B cell (primary cell): ENCODE data around the gene ZBTB37. TPM values are rescaled to one million over a fixed set of nuclear protein-coding genes. Genes with fewer than 3 reads are reported as not detected.

ENCODE experiments used
- ATAC-seq: fragments of 200-7000 bp; cut with Tn5 transposase; one replicate; pipeline ENCODE4 v1.10.0; 2021; ENCODE audit warnings: low read depth, mild to moderate bottlenecking, moderate number of reproducible peaks, moderate library complexity
- CTCF ChIA-PET: fragments of 350-600 bp; sonication (Branson Sonifier 250); formaldehyde crosslinking; loops from one replicate; lab custom pipeline; 2021; ENCODE audit warnings: antibody characterized with exemption, inconsistent platforms; lab: Charles Lee
- POLR2A ChIA-PET: fragments of 350-600 bp; sonication (Branson Sonifier 250); formaldehyde crosslinking; loops from one replicate; lab custom pipeline; 2021; ENCODE audit warnings: antibody characterized with exemption; lab: Charles Lee
- DNase-seq: peaks from one replicate; pipeline ENCODE4 v3.0.0; 2013
- H2AFZ ChIP-seq: 2 replicates; pipeline ENCODE4 v1.6.1; 2012; ENCODE audit warnings: mild to moderate bottlenecking, low read depth, low read length; ENCODE audit not compliant: insufficient read depth, poor library complexity, severe bottlenecking
- H3K27ac ChIP-seq, 2 donors: 1 replicate in 1 of 2; 2 replicates in 1 of 2; pipeline ENCODE4 v1.5.1; 2012 to 2013; ENCODE audit warnings: low read length in 2 of 2, mild to moderate bottlenecking in 2 of 2, moderate library complexity in 1 of 2
- H3K27me3 ChIP-seq, 4 experiments: fragments of 200-600 bp in 1 of 4; sonication (generic) in 1 of 4; replicated peaks in 1 of 4; 1 replicate in 2 of 4; 2 replicates in 2 of 4; pipeline versions ENCODE4 v1.6.1 to v1.7.0; 2013 to 2016; ENCODE audit warnings: low read length in 3 of 4, mild to moderate bottlenecking in 2 of 4, mixed read lengths in 1 of 4, moderate library complexity in 1 of 4; ENCODE audit not compliant: insufficient read depth in 4 of 4, control insufficient read depth in 3 of 4; ENCODE audit errors: control extremely low read depth in 1 of 4
- H3K36me3 ChIP-seq, 2 experiments: replicated peaks in 1 of 2; 1 replicate in 1 of 2; 2 replicates in 1 of 2; pipeline versions ENCODE4 v1.6.1 to v1.7.1; 2013; ENCODE audit warnings: low read length in 1 of 2; ENCODE audit not compliant: insufficient read depth in 2 of 2, control insufficient read depth in 1 of 2; ENCODE audit errors: control extremely low read depth in 1 of 2, extremely low read depth in 1 of 2
- H3K4me1 ChIP-seq, 2 donors: fragments of 200-600 bp in 1 of 2; sonication (generic) in 1 of 2; 1 replicate in 1 of 2; 2 replicates in 1 of 2; pipeline versions ENCODE4 v1.5.1 to v1.6.1; 2013 to 2017; ENCODE audit warnings: low read length in 2 of 2; ENCODE audit not compliant: control insufficient read depth in 2 of 2, insufficient read depth in 2 of 2
- H3K4me2 ChIP-seq: replicated peaks from 2 replicates; pipeline ENCODE3; 2012; ENCODE audit warnings: mild to moderate bottlenecking, low read depth, low read length; ENCODE audit not compliant: poor library complexity, severe bottlenecking
- H3K4me3 ChIP-seq, 5 experiments: fragments of 200-600 bp in 1 of 5; sonication (generic) in 1 of 5; 1 replicate in 3 of 5; 2 replicates in 2 of 5; pipeline versions ENCODE4 v1.5.1 to v1.7.0; 2011 to 2016; ENCODE audit warnings: low read length in 4 of 5, mild to moderate bottlenecking in 4 of 5, low read depth in 2 of 5, control low read depth in 1 of 5, moderate library complexity in 1 of 5; ENCODE audit not compliant: insufficient read depth in 1 of 5; ENCODE audit errors: control extremely low read depth in 1 of 5, extremely low read depth in 1 of 5
- H3K79me2 ChIP-seq: fragments of 200-600 bp; sonication (generic); one replicate; pipeline ENCODE4 v1.6.0; 2016; ENCODE audit warnings: low read length; ENCODE audit not compliant: control insufficient read depth, insufficient read depth
- H3K9ac ChIP-seq: fragments of 200-600 bp; sonication (generic); 2 replicates; pipeline ENCODE4 v1.6.1; 2017; ENCODE audit warnings: mild to moderate bottlenecking, low read length, moderate library complexity
- H3K9me3 ChIP-seq, 3 donors: one replicate each; pipeline versions ENCODE4 v1.6.1 to v1.7.1; 2013; ENCODE audit warnings: low read length in 2 of 3; ENCODE audit not compliant: control insufficient read depth in 2 of 3, insufficient read depth in 1 of 3; ENCODE audit errors: control extremely low read depth in 1 of 3
- H4K20me1 ChIP-seq: 2 replicates; pipeline ENCODE4 v1.6.0; 2012; ENCODE audit warnings: mild to moderate bottlenecking, low read length; ENCODE audit not compliant: insufficient read depth, control insufficient read depth, poor library complexity, severe bottlenecking
- H3K27ac Mint-ChIP-seq: one replicate; pipeline ENCODE4 v1.8.0; 2021; ENCODE audit warnings: mixed read lengths
- H3K27me3 Mint-ChIP-seq: one replicate; pipeline ENCODE4 v1.8.0; 2021; ENCODE audit warnings: mixed read lengths
- H3K4me1 Mint-ChIP-seq: one replicate; pipeline ENCODE4 v1.8.0; 2021; ENCODE audit warnings: mixed read lengths
- H3K4me3 Mint-ChIP-seq: one replicate; pipeline ENCODE4 v1.8.0; 2021; ENCODE audit warnings: mixed read lengths
- H3K9me3 Mint-ChIP-seq: one replicate; pipeline ENCODE4 v1.8.0; 2022; ENCODE audit warnings: mixed read lengths; ENCODE audit not compliant: insufficient read depth
- EZH2 ChIP-seq: IDR thresholded peaks from 2 replicates; pipeline ENCODE4 v1.6.1; 2012; ENCODE audit warnings: borderline replicate concordance, low read depth, mild to moderate bottlenecking, moderate library complexity, low read length; ENCODE audit not compliant: insufficient read depth, poor library complexity, severe bottlenecking
- WGBS: methylation state at CpG from one replicate; pipeline ENCODE4 v1.1.5; 2013; ENCODE audit warnings: missing lambda C conversion rate; ENCODE audit not compliant: insufficient coverage; 5-methylcytosine and 5-hydroxymethylcytosine counted together
- intact Hi-C: fragments of 100-400 bp; cut with micrococcal nuclease; formaldehyde crosslinking; loops from one replicate; pipeline ENCODE4 v1.10.0; 2022
- polyA plus RNA-seq: library from polyadenylated mRNA; depleted of rRNA; stranded (reverse); fragments of >200 nt; gene quantifications from 2 replicates; pipeline ENCODE4 v1.2.3, GENCODE V29; 2012
- total RNA-seq, 2 donors: library from RNA; stranded (reverse); fragments of 120-200 nt in 1 of 2; gene quantifications; 1 replicate in 1 of 2; 2 replicates in 1 of 2; pipeline versions ENCODE4 v1.2.3 to v1.2.4, GENCODE V29; 2013 to 2022
- TF ChIP-seq, protein P1 (sequence below): fragments of 200-600 bp; IDR thresholded peaks from one replicate; pipeline ENCODE4 v1.8.0; 2022; ENCODE audit warnings: antibody characterized with exemption, mild to moderate bottlenecking

ZBTB37 gene
- total and polyA plus RNA-seq, 2 donors (not counting 1 experiment from before 2014, with no cell fraction given) = 4.9 to 37.1 TPM

DNA sequence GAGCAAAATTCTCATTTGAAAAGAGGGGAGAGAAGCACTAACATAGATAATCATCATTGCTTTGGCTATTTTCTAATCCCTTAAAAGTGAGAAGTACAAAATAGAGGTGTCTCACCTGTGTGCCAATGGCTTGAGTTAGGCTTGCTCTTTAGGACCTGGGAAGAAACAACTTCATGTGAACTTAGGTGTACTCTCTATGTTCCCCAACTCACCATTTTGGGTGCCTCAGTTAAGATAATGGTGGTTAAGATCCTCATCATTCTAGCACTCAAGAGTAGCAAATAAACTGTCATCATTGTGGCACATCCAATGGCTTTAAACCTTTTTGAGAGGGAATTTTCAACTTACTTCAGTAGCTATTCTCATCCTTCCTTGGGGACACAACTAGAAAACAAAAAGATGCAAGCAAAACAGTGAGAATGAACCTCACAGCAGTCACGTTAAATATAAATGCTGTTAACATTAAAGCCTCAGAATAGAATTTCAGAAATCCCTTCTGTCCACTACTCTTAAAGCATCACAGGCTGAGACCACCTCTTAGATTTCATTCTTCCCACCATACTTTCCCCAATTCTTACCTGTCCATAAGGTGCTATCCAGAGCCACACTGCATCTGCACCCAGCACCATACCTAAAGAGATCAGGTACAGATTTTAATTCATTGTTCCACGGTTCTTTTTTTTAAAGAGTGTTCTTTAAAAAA, 1.6 kb upstream of the ZBTB37 start:
- POLR2A ChIA-PET = no interaction called here
- ATAC-seq = no peak
- WGBS = no CpG with 5 or more reads among the region's 2 CpGs

More for the DNA sequence above, 1.6 kb upstream of the ZBTB37 start:
- Histone ChIP-seq H3K36me3 (peaks cover 5 to 61% of the 10 kb centered on the region in 2 experiments), H3K9me3 (no peaks in the 10 kb centered on the region), H3K4me1 (peaks cover 42 to 50% of the 10 kb centered on the region in 2 donors), H3K27me3 (no peaks in the 10 kb centered on the region), H4K20me1 (no peaks in the 10 kb centered on the region), H3K9ac (peak overlapping the region; percentile 81), H3K4me3 (peak overlapping the region; percentile 70 to 98 (median 89)), H3K79me2 (peaks cover 19% of the 10 kb centered on the region), H3K4me2 (peak overlapping the region; percentile 90), H2AFZ (no peak overlapping the region), H3K27ac (peak overlapping the region; percentile 90 to 93)
- Mint-ChIP-seq H3K4me1 (peaks cover 69% of the 10 kb centered on the region), H3K27me3 (no peaks in the 10 kb centered on the region), H3K9me3 (no peaks in the 10 kb centered on the region), H3K4me3 (peak overlapping the region; percentile 94), H3K27ac (peak overlapping the region; percentile 98)
- TF ChIP-seq, protein P1, sequence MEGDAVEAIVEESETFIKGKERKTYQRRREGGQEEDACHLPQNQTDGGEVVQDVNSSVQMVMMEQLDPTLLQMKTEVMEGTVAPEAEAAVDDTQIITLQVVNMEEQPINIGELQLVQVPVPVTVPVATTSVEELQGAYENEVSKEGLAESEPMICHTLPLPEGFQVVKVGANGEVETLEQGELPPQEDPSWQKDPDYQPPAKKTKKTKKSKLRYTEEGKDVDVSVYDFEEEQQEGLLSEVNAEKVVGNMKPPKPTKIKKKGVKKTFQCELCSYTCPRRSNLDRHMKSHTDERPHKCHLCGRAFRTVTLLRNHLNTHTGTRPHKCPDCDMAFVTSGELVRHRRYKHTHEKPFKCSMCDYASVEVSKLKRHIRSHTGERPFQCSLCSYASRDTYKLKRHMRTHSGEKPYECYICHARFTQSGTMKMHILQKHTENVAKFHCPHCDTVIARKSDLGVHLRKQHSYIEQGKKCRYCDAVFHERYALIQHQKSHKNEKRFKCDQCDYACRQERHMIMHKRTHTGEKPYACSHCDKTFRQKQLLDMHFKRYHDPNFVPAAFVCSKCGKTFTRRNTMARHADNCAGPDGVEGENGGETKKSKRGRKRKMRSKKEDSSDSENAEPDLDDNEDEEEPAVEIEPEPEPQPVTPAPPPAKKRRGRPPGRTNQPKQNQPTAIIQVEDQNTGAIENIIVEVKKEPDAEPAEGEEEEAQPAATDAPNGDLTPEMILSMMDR = no peak
- no peak for TF ChIP-seq EZH2
- DNase-seq = peak; percentile 25
- intact Hi-C loops = loop anchor here (5.0 kb wide), 1 partner anchor 351 kb away; no protein-coding TSS in a partner anchor
- CTCF ChIA-PET = interaction anchor here (0.6 to 1.5 kb wide), 2 partner anchors 9 to 351 kb away, joined by 4 to 7 read pairs; no protein-coding TSS in a partner anchor
